ENCODE data around the gene SELP.

DNA sequence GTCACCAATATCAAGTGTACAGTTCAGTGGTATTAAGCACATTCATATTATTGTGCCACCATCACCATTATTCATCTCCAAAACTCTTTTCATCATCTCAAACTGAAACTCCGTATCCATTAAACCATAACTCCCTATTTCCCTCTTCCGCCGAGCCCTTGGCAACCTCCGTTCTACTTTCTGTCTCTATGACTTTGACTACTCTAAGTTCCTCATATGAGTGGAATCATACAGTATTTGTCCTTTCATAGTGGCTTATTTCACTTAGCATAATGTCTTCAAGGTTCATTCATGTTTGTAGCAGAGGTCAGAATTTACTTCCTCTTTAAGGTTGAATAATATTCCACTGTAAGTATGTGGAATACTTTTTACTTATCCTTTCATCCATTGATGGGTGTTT lies 21.7 kb downstream of the SELP start:
- TF ChIP-seq EZH2 (conservative IDR thresholded peaks at IDR 0.05; ENCODE audit: low read depth, low read length), result no peak
- no peak for TF ChIP-seq LCORL (IDR thresholded peaks at IDR 0.05)
- TF ChIP-seq LCORL (CRISPR knock-in tag; IDR thresholded peaks at IDR 0.05), result no peak
- no peak for TF ChIP-seq POLR2A (IDR thresholded peaks at IDR 0.05; ENCODE audit: insufficient read depth in 1 of 2, low read depth in 2 of 2, low read length in 2 of 2)
- TF ChIP-seq, protein P1, sequence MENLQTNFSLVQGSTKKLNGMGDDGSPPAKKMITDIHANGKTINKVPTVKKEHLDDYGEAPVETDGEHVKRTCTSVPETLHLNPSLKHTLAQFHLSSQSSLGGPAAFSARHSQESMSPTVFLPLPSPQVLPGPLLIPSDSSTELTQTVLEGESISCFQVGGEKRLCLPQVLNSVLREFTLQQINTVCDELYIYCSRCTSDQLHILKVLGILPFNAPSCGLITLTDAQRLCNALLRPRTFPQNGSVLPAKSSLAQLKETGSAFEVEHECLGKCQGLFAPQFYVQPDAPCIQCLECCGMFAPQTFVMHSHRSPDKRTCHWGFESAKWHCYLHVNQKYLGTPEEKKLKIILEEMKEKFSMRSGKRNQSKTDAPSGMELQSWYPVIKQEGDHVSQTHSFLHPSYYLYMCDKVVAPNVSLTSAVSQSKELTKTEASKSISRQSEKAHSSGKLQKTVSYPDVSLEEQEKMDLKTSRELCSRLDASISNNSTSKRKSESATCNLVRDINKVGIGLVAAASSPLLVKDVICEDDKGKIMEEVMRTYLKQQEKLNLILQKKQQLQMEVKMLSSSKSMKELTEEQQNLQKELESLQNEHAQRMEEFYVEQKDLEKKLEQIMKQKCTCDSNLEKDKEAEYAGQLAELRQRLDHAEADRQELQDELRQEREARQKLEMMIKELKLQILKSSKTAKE (CRISPR knock-in tag; IDR thresholded peaks at IDR 0.05; ENCODE audit: borderline replicate concordance), result no peak
- TF ChIP-seq ZNF232 (CRISPR knock-in tag; IDR thresholded peaks at IDR 0.05; ENCODE audit: borderline replicate concordance), result no peak
- TF ChIP-seq, protein P2, sequence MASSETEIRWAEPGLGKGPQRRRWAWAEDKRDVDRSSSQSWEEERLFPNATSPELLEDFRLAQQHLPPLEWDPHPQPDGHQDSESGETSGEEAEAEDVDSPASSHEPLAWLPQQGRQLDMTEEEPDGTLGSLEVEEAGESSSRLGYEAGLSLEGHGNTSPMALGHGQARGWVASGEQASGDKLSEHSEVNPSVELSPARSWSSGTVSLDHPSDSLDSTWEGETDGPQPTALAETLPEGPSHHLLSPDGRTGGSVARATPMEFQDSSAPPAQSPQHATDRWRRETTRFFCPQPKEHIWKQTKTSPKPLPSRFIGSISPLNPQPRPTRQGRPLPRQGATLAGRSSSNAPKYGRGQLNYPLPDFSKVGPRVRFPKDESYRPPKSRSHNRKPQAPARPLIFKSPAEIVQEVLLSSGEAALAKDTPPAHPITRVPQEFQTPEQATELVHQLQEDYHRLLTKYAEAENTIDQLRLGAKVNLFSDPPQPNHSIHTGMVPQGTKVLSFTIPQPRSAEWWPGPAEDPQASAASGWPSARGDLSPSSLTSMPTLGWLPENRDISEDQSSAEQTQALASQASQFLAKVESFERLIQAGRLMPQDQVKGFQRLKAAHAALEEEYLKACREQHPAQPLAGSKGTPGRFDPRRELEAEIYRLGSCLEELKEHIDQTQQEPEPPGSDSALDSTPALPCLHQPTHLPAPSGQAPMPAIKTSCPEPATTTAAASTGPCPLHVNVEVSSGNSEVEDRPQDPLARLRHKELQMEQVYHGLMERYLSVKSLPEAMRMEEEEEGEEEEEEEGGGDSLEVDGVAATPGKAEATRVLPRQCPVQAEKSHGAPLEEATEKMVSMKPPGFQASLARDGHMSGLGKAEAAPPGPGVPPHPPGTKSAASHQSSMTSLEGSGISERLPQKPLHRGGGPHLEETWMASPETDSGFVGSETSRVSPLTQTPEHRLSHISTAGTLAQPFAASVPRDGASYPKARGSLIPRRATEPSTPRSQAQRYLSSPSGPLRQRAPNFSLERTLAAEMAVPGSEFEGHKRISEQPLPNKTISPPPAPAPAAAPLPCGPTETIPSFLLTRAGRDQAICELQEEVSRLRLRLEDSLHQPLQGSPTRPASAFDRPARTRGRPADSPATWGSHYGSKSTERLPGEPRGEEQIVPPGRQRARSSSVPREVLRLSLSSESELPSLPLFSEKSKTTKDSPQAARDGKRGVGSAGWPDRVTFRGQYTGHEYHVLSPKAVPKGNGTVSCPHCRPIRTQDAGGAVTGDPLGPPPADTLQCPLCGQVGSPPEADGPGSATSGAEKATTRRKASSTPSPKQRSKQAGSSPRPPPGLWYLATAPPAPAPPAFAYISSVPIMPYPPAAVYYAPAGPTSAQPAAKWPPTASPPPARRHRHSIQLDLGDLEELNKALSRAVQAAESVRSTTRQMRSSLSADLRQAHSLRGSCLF (CRISPR knock-in tag; IDR thresholded peaks at IDR 0.05; ENCODE audit: borderline replicate concordance), result no peak
- no peak for TF ChIP-seq NFE2 (CRISPR knock-in tag; IDR thresholded peaks at IDR 0.05)

All from HepG2 (cell line).